HCT116 (cell line): ENCODE data around the gene SCYGR4. TPM values are rescaled to one million over a fixed set of nuclear protein-coding genes. Genes with fewer than 3 reads are reported as not detected.

Source experiments
- ATAC-seq: fragments of 200-7000 bp; cut with Tn5 transposase; 2 replicates; pipeline ENCODE4 v1.9.1; 2020; ENCODE audit warnings: mild to moderate bottlenecking, moderate library complexity
- BruUV-seq: library from RNA; stranded (reverse); fragments of 400-500 nt; replicated peaks from 2 replicates; lab custom pipeline; 2021; lab: Mats Ljungman, UMichigan
- CTCF ChIA-PET: fragments of 300-600 bp; sonication (Branson Sonifier 250); formaldehyde crosslinking; loops from one replicate; lab custom pipeline; 2021; ENCODE audit warnings: antibody characterized with exemption; lab: Charles Lee
- POLR2A ChIA-PET: fragments of 300-600, 350-600 bp; sonication (Branson Sonifier 250); formaldehyde crosslinking; loops from one replicate; lab custom pipeline; 2021; ENCODE audit warnings: antibody characterized with exemption; lab: Charles Lee
- RAD21 ChIA-PET, 2 experiments: fragments of 300-600 bp; sonication (Branson Sonifier 250); formaldehyde crosslinking; loops; one replicate each; lab custom pipeline; 2023; ENCODE audit warnings: low total read pairs in 2 of 2; ENCODE audit not compliant: uncharacterized antibody in 2 of 2, unreplicated experiment in 2 of 2, low non-redundant PET in 1 of 2; lab: Charles Lee
- DNase-seq: peaks from one replicate; pipeline ENCODE4 v3.0.0-alpha.2; 2010; ENCODE audit warnings: low read depth, low spot score
- H2AFZ ChIP-seq: fragments of 200-600 bp; shearing (Covaris generic), sonication (generic); 2 replicates; pipeline ENCODE4 v1.6.1; 2017; ENCODE audit warnings: low read depth, mixed run types, mixed read lengths, antibody characterized with exemption, low read length; ENCODE audit not compliant: poor library complexity, severe bottlenecking
- H3K27ac ChIP-seq: 2 replicates; pipeline ENCODE4 v1.5.1; 2012; ENCODE audit warnings: low read depth, low read length
- H3K27me3 ChIP-seq: fragments of 200-600 bp; sonication (generic); 2 replicates; pipeline ENCODE4 v1.6.1; 2016; ENCODE audit warnings: mixed run types, low read length, mixed read lengths; ENCODE audit not compliant: insufficient read depth
- H3K36me3 ChIP-seq, 2 experiments: fragments of 200-500 bp in 1 of 2; fragments of 200-600 bp in 1 of 2; sonication (Bioruptor generic) in 1 of 2; sonication (generic) in 1 of 2; 2 replicates each; pipeline versions ENCODE4 v1.5.1 to v1.6.1; 2014 to 2016; ENCODE audit warnings: low read length in 2 of 2, inconsistent platforms in 1 of 2, mixed read lengths in 1 of 2, mixed run types in 1 of 2; ENCODE audit not compliant: insufficient read depth in 2 of 2, control insufficient read depth in 1 of 2
- H3K4me1 ChIP-seq, 2 experiments: fragments of 200-600 bp in 1 of 2; sonication (generic) in 1 of 2; 2 replicates each; pipeline versions ENCODE4 v1.5.1 to v1.6.1; 2012 to 2017; ENCODE audit warnings: low read length in 2 of 2, inconsistent platforms in 1 of 2, mild to moderate bottlenecking in 1 of 2, mixed read lengths in 1 of 2, mixed run types in 1 of 2, moderate library complexity in 1 of 2; ENCODE audit not compliant: insufficient read depth in 2 of 2, control insufficient read depth in 1 of 2
- H3K4me2 ChIP-seq: fragments of 200-600 bp; sonication (generic); 2 replicates; pipeline ENCODE4 v1.6.1; 2017; ENCODE audit warnings: mixed run types, low read length, mixed read lengths
- H3K4me3 ChIP-seq, 2 experiments: fragments of 200-600 bp in 1 of 2; sonication (generic) in 1 of 2; replicated peaks in 1 of 2; 2 replicates each; pipeline ENCODE4 v1.5.1; 2011 to 2016; ENCODE audit warnings: low read length in 2 of 2, control low read depth in 1 of 2, low read depth in 1 of 2, mild to moderate bottlenecking in 1 of 2, mixed read lengths in 1 of 2, mixed run types in 1 of 2
- H3K79me2 ChIP-seq: fragments of 200-600 bp; sonication (generic); 2 replicates; pipeline ENCODE4 v1.6.1; 2017; ENCODE audit warnings: mild to moderate bottlenecking, mixed run types, low read length, moderate library complexity, mixed read lengths; ENCODE audit not compliant: insufficient read depth
- H3K9ac ChIP-seq: fragments of 200-600 bp; sonication (generic); 2 replicates; pipeline ENCODE4 v1.6.1; 2016; ENCODE audit warnings: low read length, mixed read lengths
- H3K9me2 ChIP-seq: fragments of 200-600 bp; sonication (generic), shearing (Covaris generic); 2 replicates; pipeline ENCODE4 v1.6.1; 2017; ENCODE audit warnings: mixed run types, mild to moderate bottlenecking, moderate library complexity; ENCODE audit not compliant: insufficient read depth
- H3K9me3 ChIP-seq, 2 experiments: fragments of 200-500 bp in 1 of 2; fragments of 200-600 bp in 1 of 2; sonication (Bioruptor generic) in 1 of 2; sonication (generic) in 1 of 2; 2 replicates each; pipeline ENCODE4 v1.6.1; 2014 to 2017; ENCODE audit warnings: low read length in 2 of 2, mixed read lengths in 2 of 2, inconsistent platforms in 1 of 2, low read depth in 1 of 2, mild to moderate bottlenecking in 1 of 2, mixed run types in 1 of 2, moderate library complexity in 1 of 2; ENCODE audit not compliant: control insufficient read depth in 1 of 2, insufficient read depth in 1 of 2
- H4K20me1 ChIP-seq: fragments of 200-600 bp; sonication (generic), shearing (Covaris generic); 2 replicates; pipeline ENCODE4 v1.6.1; 2017; ENCODE audit warnings: mixed run types, mild to moderate bottlenecking, moderate library complexity; ENCODE audit not compliant: insufficient read depth
- CBX3 ChIP-seq: IDR thresholded peaks from 2 replicates; pipeline ENCODE4 v1.6.1; 2012; ENCODE audit warnings: low read depth
- CEBPB ChIP-seq: IDR thresholded peaks from 2 replicates; pipeline ENCODE4 v1.6.1; 2012; ENCODE audit warnings: low read depth
- EGR1 ChIP-seq: IDR thresholded peaks from 2 replicates; pipeline ENCODE4 v1.6.1; 2012; ENCODE audit warnings: low read depth
- ELF1 ChIP-seq: IDR thresholded peaks from 2 replicates; pipeline ENCODE4 v1.6.1; 2012; ENCODE audit warnings: low read depth, borderline replicate concordance
- EZH2 ChIP-seq: fragments of 200-600 bp; sonication (generic); IDR thresholded peaks from 2 replicates; pipeline ENCODE4 v1.6.1; 2017; ENCODE audit warnings: antibody characterized with exemption, mixed run types
- EZH2phosphoT487 ChIP-seq: fragments of 200-600 bp; IDR thresholded peaks from 2 replicates; pipeline ENCODE4 v1.6.1; 2018; ENCODE audit warnings: antibody characterized with exemption, borderline replicate concordance
- FOSL1 ChIP-seq: IDR thresholded peaks from 2 replicates; pipeline ENCODE4 v1.6.1; 2012; ENCODE audit warnings: low read depth
- POLR2AphosphoS5 ChIP-seq: IDR thresholded peaks from 2 replicates; pipeline ENCODE4 v1.6.1; 2011; ENCODE audit warnings: mild to moderate bottlenecking, low read depth, low read length, moderate library complexity
- RAD21 ChIP-seq: IDR thresholded peaks from 2 replicates; pipeline ENCODE4 v1.6.1; 2012; ENCODE audit warnings: low read depth, mild to moderate bottlenecking
- SIN3A ChIP-seq: IDR thresholded peaks from 2 replicates; pipeline ENCODE4 v1.6.1; 2012; ENCODE audit warnings: low read depth
- SP1 ChIP-seq: IDR thresholded peaks from 2 replicates; pipeline ENCODE4 v1.6.1; 2012; ENCODE audit warnings: low read depth
- YY1 ChIP-seq: IDR thresholded peaks from 2 replicates; pipeline ENCODE4 v1.6.1; 2011; ENCODE audit warnings: low read length, low read depth, moderate library complexity, mild to moderate bottlenecking; ENCODE audit not compliant: insufficient replicate concordance; ENCODE audit errors: extremely low read depth
- ZFX ChIP-seq: fragments of 450-650 bp; IDR thresholded peaks from 2 replicates; pipeline ENCODE4 v1.6.1; 2017
- ZNF274 ChIP-seq: fragments of 200-500 bp; sonication (Bioruptor generic); IDR thresholded peaks from 2 replicates; pipeline ENCODE4 v1.6.1; 2014; ENCODE audit warnings: mild to moderate bottlenecking, low read depth, low read length, inconsistent platforms
- intact Hi-C: fragments of 100-400 bp; cut with micrococcal nuclease; formaldehyde crosslinking; loops from 2 replicates; pipeline ENCODE4 v1.10.0; 2022
- total RNA-seq: library from RNA; stranded (reverse); gene quantifications from one replicate; pipeline ENCODE4 v1.2.1, GENCODE V29; 2021; ENCODE audit not compliant: unreplicated experiment
- TF ChIP-seq, protein P1 (sequence below): IDR thresholded peaks from 2 replicates; pipeline ENCODE4 v1.6.1; 2012
- TF ChIP-seq, protein P2 (sequence below): IDR thresholded peaks from 2 replicates; pipeline ENCODE4 v1.6.1; 2012
- TF ChIP-seq, protein P3 (sequence below): IDR thresholded peaks from 2 replicates; pipeline ENCODE4 v1.6.1; 2011; ENCODE audit warnings: mild to moderate bottlenecking, low read length, moderate library complexity; ENCODE audit not compliant: insufficient replicate concordance; ENCODE audit errors: extremely low read depth

Gene SCYGR4
- total RNA-seq, 1 experiment from 2014 or later, result not detected

DNA sequence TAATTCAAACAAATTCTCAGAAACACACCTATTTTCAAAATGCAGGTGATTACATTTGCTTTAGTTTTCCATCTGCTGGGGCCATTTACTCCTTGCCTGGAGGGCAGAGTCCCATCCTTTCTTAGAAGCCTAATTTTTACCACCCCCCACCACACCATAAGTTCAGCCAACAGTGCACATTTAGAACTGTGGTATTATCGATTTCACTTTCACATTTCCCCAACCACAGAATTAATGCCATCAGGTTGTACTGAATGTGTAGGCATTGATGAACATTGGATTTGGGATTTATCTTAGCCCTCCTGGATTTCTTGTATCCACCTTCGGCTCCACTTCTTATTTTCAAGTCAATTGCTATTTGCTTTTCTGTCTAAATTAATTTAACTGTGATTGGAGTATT lies 7.2 kb upstream of the SCYGR4 start:
- ATAC-seq (no peak), DNase-seq (no peak)
- H3K4me1 ChIP-seq, result no peaks in the 10 kb centered on the region
- no TSS peak for BruUV-seq
- TF ChIP-seq YY1 (no peak), ELF1 (no peak), SIN3A (no peak), EZH2 (no peak), CEBPB (no peak), EZH2phosphoT487 (no peak)
- TF ChIP-seq, protein P1, sequence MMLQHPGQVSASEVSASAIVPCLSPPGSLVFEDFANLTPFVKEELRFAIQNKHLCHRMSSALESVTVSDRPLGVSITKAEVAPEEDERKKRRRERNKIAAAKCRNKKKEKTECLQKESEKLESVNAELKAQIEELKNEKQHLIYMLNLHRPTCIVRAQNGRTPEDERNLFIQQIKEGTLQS, result no peak
- POLR2A ChIA-PET, result no interaction called here
- H3K27ac ChIP-seq, result no peak overlapping the region
- no peak overlapping the region for H2AFZ ChIP-seq
- H3K9ac ChIP-seq, result no peak overlapping the region
- no peaks in the 10 kb centered on the region for H3K9me2 ChIP-seq
- no peaks in the 10 kb centered on the region for H3K36me3 ChIP-seq
- RAD21 ChIA-PET, result no interaction called here
- H3K9me3 ChIP-seq, result no peaks in the 10 kb centered on the region
- no peaks in the 10 kb centered on the region for H4K20me1 ChIP-seq
- intact Hi-C loops, result no loop called here
- CTCF ChIA-PET, result no interaction called here
- H3K4me3 ChIP-seq, result no peak overlapping the region
- H3K79me2 ChIP-seq, result no peaks in the 10 kb centered on the region
- no peak overlapping the region for H3K4me2 ChIP-seq
- H3K27me3 ChIP-seq, result no peaks in the 10 kb centered on the region

DNA sequence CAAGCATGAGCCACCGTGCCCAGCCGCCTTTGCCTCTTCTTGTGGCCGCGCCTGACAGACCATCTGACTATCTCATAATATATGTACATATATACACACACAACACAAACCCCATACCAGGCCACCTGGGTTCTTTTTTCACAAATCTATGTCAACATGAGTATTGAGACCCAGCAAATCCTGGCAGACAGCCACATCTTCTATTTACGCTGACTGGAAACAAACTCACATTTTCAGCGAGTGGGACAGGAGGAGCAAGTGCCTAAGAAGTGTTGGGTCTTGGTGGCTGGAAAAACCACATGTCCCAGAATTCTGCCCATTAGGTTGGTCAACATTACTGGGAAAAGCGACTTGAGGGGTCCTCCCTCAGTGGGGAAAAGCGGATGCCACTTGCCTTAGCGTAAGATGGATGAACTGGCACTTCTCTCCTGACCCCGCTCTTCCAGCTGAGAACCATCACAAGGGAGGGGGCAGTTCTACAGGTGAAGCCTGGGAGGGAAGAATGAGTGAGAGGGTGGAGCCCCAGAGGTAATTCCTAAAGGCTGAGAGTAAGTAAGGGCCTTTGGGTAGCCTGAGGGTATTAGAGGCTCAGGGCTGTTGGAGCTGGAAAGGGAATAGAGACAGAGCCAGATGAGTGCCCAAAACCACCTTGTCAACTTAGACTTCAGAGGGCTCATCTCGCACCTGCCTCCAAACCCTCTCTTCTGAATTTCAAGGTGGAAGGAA lies 4.6 kb upstream of the SCYGR4 start:
- ChIA-PET RAD21 (no interaction called here), CTCF (interaction anchor here (1.1 kb wide), 1 partner anchor 45 kb away, joined by 3 read pairs; no protein-coding TSS in a partner anchor), POLR2A (no interaction called here)
- no peak overlapping the region for H3K4me3 ChIP-seq
- no TSS peak for BruUV-seq
- ATAC-seq (no peak), DNase-seq (no peak)
- H3K27ac ChIP-seq, result no peak overlapping the region
- H3K9me2 ChIP-seq, result no peaks in the 10 kb centered on the region
- H3K4me2 ChIP-seq, result no peak overlapping the region
- no peak overlapping the region for H3K9ac ChIP-seq
- H4K20me1 ChIP-seq, result no peaks in the 10 kb centered on the region
- no peaks in the 10 kb centered on the region for H3K79me2 ChIP-seq
- H2AFZ ChIP-seq, result no peak overlapping the region
- intact Hi-C loops, result no loop called here
- no peaks in the 10 kb centered on the region for H3K4me1 ChIP-seq
- H3K27me3 ChIP-seq, result no peaks in the 10 kb centered on the region
- no peaks in the 10 kb centered on the region for H3K36me3 ChIP-seq
- H3K9me3 ChIP-seq, result no peaks in the 10 kb centered on the region
- TF ChIP-seq FOSL1, result no peak
- no peak for TF ChIP-seq SP1
- TF ChIP-seq EGR1, result no peak
- no peak for TF ChIP-seq RAD21
- no peak for TF ChIP-seq ZFX
- TF ChIP-seq ZNF274, result no peak
- TF ChIP-seq, protein P1, result no peak
- TF ChIP-seq CEBPB, result no peak
- TF ChIP-seq SIN3A, result no peak
- no peak for TF ChIP-seq POLR2AphosphoS5
- TF ChIP-seq CBX3, result no peak
- TF ChIP-seq, protein P2, sequence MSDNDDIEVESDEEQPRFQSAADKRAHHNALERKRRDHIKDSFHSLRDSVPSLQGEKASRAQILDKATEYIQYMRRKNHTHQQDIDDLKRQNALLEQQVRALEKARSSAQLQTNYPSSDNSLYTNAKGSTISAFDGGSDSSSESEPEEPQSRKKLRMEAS, result no peak
- TF ChIP-seq, protein P3, sequence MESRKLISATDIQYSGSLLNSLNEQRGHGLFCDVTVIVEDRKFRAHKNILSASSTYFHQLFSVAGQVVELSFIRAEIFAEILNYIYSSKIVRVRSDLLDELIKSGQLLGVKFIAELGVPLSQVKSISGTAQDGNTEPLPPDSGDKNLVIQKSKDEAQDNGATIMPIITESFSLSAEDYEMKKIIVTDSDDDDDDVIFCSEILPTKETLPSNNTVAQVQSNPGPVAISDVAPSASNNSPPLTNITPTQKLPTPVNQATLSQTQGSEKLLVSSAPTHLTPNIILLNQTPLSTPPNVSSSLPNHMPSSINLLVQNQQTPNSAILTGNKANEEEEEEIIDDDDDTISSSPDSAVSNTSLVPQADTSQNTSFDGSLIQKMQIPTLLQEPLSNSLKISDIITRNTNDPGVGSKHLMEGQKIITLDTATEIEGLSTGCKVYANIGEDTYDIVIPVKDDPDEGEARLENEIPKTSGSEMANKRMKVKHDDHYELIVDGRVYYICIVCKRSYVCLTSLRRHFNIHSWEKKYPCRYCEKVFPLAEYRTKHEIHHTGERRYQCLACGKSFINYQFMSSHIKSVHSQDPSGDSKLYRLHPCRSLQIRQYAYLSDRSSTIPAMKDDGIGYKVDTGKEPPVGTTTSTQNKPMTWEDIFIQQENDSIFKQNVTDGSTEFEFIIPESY, result no peak
